ENCODE measurements around the gene TMPRSS2. TPM values are rescaled to one million over a fixed set of nuclear protein-coding genes. Genes with fewer than 3 reads are reported as not detected.
A peak's percentile ranks its signal among the peaks of the same experiment; 100 is the strongest.

The TMPRSS2 gene
- total RNA-seq, 1 donor from 2014 or later = 0.84 TPM

DNA sequence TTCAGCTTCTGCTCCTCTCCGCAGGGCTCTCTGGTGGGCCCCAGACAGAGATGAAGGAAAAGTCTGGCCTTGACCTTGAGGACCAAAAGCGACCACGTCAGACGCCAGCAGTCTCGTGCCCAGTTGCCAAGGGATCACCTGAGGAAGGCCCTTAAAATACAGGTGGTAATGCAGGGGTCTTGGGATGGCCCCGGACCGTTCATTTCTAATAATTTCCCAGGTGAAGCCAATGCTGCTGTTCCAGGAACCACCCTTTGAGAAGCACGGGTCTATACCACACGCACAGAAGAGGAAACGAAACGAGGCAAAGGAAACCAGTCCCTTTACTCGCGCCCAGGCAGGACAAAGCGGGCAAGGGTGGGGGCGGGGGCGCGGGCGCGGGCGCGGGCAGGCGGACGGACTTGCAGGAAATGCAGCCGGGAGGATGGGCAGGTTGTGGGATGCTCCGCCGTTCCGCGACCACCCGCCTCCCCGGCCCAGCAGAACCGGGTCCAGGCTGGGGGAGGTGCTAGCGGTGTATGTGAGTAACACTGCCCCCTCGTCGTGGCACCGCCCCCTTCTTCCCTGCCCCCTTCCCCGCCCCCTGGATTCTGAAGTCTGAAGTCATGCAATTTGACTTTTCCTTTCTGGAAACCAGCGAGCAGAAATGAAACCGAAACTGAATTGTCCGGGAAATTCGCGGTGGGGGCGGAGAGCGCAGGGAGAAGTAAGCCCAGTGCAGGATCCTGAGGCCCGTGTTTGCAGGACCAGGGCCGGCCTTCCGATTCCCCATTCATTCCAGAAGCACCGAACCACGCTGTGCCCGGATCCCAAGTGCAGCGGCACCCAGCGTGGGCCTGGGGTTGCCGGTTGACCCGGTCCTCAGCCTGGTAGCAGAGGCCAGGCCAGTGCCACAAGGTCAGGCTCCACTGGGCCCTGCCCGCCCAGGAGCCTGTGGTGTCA is 87.8 kb downstream of the TMPRSS2 start:
- Mint-ChIP-seq H3K27me3 (ENCODE audit: low read depth, unreplicated experiment) (no peaks in the 10 kb centered on the region), H3K36me3 (ENCODE audit: low read depth, unreplicated experiment) (no peaks in the 10 kb centered on the region), H3K27ac (ENCODE audit: unreplicated experiment) (peak overlapping the region; percentile 98), H3K9me3 (ENCODE audit: unreplicated experiment) (peaks cover 3% of the 10 kb centered on the region), H3K4me3 (ENCODE audit: unreplicated experiment) (peak overlapping the region; percentile 72), H3K4me1 (ENCODE audit: low read depth, unreplicated experiment) (peaks cover 16% of the 10 kb centered on the region)
- Histone ChIP-seq H4K20me1 (ENCODE audit: insufficient read depth, low read length) (no peaks in the 10 kb centered on the region), H3K4me1 (ENCODE audit: insufficient read depth, low read length) (no peaks in the 10 kb centered on the region), H3K4me3 (ENCODE audit: insufficient read depth, low read depth, low read length) (peak overlapping the region; percentile 69), H3K9me3 (ENCODE audit: insufficient read depth, low read depth, low read length) (no peaks in the 10 kb centered on the region), H3K4me2 (ENCODE audit: low read length) (peak overlapping the region; percentile 88), H2AFZ (ENCODE audit: low read depth, low read length) (peak overlapping the region; percentile 87), H3K27ac (ENCODE audit: low read depth, low read length) (peak overlapping the region; percentile 64), H3K27me3 (ENCODE audit: insufficient read depth, low read length) (no peaks in the 10 kb centered on the region), H3K36me3 (ENCODE audit: insufficient read depth, low read length) (no peaks in the 10 kb centered on the region), H3K79me2 (ENCODE audit: insufficient read depth, low read length) (no peaks in the 10 kb centered on the region), H3K9ac (ENCODE audit: low read length) (peak overlapping the region; percentile 84)
- peak; percentile 80 for DNase-seq (ENCODE audit: low read depth)
- FAIRE-seq = no peak
- no peak for TF ChIP-seq EZH2 (IDR thresholded peaks at IDR 0.05; ENCODE audit: insufficient read depth, low read length)
- TF ChIP-seq, protein P1, sequence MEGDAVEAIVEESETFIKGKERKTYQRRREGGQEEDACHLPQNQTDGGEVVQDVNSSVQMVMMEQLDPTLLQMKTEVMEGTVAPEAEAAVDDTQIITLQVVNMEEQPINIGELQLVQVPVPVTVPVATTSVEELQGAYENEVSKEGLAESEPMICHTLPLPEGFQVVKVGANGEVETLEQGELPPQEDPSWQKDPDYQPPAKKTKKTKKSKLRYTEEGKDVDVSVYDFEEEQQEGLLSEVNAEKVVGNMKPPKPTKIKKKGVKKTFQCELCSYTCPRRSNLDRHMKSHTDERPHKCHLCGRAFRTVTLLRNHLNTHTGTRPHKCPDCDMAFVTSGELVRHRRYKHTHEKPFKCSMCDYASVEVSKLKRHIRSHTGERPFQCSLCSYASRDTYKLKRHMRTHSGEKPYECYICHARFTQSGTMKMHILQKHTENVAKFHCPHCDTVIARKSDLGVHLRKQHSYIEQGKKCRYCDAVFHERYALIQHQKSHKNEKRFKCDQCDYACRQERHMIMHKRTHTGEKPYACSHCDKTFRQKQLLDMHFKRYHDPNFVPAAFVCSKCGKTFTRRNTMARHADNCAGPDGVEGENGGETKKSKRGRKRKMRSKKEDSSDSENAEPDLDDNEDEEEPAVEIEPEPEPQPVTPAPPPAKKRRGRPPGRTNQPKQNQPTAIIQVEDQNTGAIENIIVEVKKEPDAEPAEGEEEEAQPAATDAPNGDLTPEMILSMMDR (IDR thresholded peaks at IDR 0.05; ENCODE audit: insufficient read depth, low read depth, low read length) = no peak

DNA sequence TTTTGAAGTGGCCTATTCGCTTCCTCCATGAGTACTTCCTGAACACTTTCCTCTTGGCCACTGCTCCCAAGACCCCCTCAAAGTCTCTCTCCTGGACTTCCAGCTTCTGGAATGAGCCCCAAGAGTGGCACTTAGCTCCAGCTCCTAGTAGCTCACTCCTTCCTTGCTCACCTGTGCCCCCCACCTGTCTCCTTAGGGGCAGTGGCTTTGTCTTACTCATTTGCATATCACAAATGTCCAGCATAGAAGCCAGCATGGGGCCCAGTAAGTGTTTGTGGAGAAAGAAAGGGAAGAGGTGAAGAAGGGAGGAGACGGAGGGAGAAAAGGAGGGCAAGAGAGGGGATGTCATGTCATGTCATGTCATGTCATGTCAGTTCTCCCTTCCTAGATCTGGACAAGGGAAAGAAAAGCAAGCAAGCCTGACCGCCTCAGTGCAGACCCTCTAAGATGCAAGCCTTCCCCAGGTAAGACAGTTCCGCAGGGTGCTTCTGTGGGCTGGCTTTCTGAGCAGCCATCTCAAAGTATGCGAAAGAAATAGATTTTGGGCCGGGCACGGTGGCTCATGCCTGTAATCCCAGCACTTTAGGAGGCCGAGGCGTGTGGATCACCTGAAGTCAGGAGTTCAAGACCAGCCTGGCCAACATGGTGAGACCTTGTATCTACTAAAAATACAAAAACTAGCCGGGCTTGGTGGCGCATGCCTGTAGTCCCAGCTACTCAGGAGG is 88.8 kb downstream of the TMPRSS2 start:
- peak overlapping the region; percentile 93 for H3K27ac Mint-ChIP-seq (ENCODE audit: unreplicated experiment)
- FAIRE-seq = no peak
- H3K4me3 ChIP-seq (ENCODE audit: insufficient read depth, low read depth, low read length) = no peak overlapping the region

More for the DNA sequence above, 88.8 kb downstream of the TMPRSS2 start:
- Histone ChIP-seq H3K79me2 (ENCODE audit: insufficient read depth, low read length) (no peaks in the 10 kb centered on the region), H3K9ac (ENCODE audit: low read length) (no peak overlapping the region), H3K9me3 (ENCODE audit: insufficient read depth, low read depth, low read length) (no peaks in the 10 kb centered on the region), H3K27ac (ENCODE audit: low read depth, low read length) (no peak overlapping the region), H4K20me1 (ENCODE audit: insufficient read depth, low read length) (no peaks in the 10 kb centered on the region), H3K4me1 (ENCODE audit: insufficient read depth, low read length) (no peaks in the 10 kb centered on the region), H3K27me3 (ENCODE audit: insufficient read depth, low read length) (no peaks in the 10 kb centered on the region), H2AFZ (ENCODE audit: low read depth, low read length) (no peak overlapping the region), H3K4me2 (ENCODE audit: low read length) (no peak overlapping the region), H3K36me3 (ENCODE audit: insufficient read depth, low read length) (no peaks in the 10 kb centered on the region)
- TF ChIP-seq, protein P1 (IDR thresholded peaks at IDR 0.05; ENCODE audit: insufficient read depth, low read depth, low read length) = no peak
- no peak for TF ChIP-seq EZH2 (IDR thresholded peaks at IDR 0.05; ENCODE audit: insufficient read depth, low read length)
- Mint-ChIP-seq H3K9me3 (ENCODE audit: unreplicated experiment) (peaks cover 3% of the 10 kb centered on the region), H3K4me3 (ENCODE audit: unreplicated experiment) (peak overlapping the region; percentile 27), H3K36me3 (ENCODE audit: low read depth, unreplicated experiment) (no peaks in the 10 kb centered on the region), H3K27me3 (ENCODE audit: low read depth, unreplicated experiment) (no peaks in the 10 kb centered on the region), H3K4me1 (ENCODE audit: low read depth, unreplicated experiment) (peaks cover 14% of the 10 kb centered on the region)
- DNase-seq (ENCODE audit: low read depth) = no peak
